GM12801 (cell line): ENCODE measurements around the gene MAP3K1.

Experiments used
- CTCF ChIP-seq: IDR thresholded peaks from one replicate; pipeline ENCODE4 v1.5.1; 2011; ENCODE audit warnings: control low read depth; ENCODE audit not compliant: insufficient read length; ENCODE audit errors: extremely low read depth

Gene MAP3K1

DNA sequence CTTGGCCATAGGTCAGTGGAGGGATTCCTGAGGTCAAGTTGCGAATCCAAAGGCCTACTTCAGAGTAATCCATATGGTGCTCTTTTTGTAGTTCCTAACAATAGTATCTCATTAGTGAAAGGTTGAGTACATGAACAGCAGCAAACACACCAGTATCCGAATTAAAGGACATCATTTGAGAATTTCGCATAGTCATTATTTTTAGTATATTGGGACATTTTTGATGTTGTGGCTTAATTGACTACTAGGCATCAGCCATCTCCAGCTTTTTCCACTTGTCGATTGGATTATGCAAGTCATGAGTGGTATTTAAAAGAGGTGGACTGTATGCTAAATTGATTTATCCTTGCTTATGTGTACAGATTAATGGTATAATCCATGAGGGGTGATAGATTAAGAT lies 23.7 kb downstream of the MAP3K1 start:
- TF ChIP-seq CTCF: no peak

- TF ChIP-seq CTCF: no peak
Observed at GRCh38 chr5:56840597-56840996, 25.2 kb downstream of the MAP3K1 start.

DNA sequence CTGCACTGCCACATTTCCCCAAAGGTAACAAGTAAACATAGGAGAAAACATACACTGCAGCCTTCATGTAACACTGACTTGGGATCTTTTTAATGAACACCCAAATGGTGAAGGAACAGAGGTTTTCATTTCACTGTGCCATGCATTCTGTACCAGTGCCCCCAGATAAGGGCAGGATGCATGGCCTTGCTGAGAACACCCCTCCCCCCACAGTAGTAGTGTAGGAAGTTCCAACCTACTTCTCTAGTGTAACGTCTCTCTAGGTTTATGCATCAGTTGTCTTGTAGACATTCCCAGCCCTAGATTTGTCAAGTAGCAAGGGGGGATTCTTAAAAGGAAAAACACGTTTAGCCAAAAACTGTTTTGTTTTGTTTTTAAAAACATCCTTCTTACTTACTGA lies 29.9 kb downstream of the MAP3K1 start:
- TF ChIP-seq CTCF: no peak

DNA sequence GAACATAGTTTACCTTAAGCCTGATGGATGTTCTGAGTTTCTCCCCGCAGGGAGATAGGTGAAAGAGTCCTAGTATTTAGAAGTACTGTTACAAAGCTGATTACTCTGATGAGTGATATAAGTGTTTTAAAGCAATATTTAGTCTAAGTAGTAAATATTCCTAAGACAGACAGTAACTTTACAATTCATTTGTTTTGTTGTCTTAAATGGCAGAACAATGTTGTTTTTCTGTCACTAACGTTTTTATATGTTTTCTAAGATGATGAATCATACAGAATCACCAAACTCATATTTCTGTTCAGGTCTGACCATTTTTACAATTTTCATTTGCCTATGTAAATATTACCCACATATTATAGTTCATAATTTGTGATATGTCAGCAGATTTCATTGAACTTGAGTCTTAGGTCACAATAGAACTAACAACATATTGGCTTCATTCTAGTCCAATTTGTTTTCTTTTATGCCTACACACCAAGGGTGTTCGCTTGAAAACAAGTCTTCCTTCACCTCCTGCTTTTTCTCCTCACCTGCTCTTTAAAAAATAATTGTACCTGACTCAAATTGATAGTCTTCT lies 30.6 kb downstream of the MAP3K1 start:
- no peak for TF ChIP-seq CTCF

- no peak for TF ChIP-seq CTCF
Observed at GRCh38 chr5:56848206-56848605, 32.9 kb downstream of the MAP3K1 start.

DNA sequence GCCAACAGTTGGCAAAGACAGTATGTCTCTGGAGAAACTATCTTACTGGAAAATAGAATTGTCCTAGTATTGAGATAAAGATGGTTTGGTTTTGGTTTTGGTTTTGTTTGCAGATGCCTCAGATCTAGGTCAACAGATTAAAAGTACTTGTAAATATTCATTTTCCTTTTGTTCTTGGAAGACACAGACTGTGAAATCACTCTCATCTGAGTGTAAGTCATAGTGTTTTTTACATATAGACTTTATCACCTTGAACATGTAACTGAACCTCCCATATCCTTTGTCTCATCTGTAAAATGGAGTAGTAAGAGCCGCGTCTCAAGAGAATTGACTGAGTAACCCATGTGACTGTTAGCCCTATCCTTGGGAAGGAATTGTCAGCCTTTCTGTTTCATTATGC lies 34.3 kb downstream of the MAP3K1 start:
- TF ChIP-seq CTCF: no peak

DNA sequence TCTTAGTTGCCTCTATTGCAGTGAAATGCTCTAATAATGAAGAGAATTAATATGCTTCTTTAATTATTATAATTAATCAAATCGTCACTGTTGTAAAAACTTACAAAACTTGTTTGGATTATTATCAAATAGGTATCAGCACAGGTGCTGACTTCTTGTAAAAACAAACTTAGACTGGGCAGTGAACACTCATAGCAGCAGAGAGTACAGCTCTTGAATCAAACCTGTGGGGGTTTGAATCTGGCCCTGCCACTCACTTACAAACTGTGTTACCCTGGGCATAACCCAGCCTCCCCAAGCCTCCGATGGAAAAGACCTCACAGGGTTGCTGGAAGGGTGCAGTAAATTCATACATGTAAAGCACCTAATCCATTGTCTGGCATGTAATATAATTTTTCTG lies 35.1 kb downstream of the MAP3K1 start:
- TF ChIP-seq CTCF: no peak

DNA sequence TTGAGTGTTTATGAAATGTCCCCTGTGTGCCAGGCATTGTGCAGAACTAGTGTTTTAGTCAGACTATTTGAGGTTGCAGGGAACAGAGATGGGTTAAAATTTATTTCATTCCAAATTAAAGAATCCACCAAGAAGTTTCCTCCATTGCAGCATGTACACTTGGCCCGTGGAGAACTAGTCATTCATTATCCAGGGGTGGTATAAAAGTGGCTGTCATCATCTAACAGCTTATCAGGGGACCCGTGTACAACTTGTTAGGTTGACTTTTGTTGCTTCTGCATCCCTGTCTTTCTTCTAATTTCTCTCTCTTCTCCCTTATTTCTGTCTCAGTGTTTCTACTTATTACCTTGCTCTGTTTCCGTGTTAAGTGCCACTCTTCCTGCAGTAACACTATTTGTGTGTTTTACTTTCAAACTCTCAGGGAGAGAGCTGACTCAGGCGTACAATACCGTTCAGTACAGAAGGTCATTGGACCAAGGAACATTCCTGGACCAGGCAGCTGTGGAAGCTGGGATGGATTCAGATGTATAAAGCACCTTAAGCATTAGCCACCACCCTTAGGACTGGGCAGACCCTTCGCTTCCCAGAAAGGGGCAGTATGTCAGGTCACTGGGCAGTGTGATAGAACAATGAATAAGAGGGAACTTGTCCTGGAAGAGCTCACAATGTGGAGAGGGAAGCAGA lies 36.1 kb downstream of the MAP3K1 start:
- no peak for TF ChIP-seq CTCF
